COLO668 (cell line): ENCODE results near the gene ELMO1.

Experiments used
- DNase-seq: peaks from one replicate; lab custom pipeline; 2025; ENCODE audit not compliant: unreplicated experiment; lab: John Stamatoyannopoulos, UW

The ELMO1 gene

DNA sequence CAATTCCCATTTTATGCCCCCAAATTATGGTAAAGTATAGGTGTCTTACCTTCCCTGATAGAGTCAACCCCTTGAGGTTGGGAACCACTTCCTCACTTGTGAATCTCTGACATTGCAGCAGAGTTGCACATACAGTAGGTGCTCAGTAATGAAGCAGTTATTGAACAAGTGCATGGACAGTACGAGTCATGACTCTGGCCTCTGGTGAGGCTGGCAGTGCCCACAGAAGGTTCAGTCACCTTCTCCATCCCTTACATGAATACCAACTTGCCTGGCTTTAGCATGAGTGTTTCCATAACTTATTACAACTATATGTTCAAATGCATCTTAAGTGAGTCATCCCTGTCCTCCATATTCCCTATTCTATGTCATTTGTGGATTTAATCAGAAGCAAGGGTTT lies 340.0 kb downstream of the ELMO1 start:
- DNase-seq: no peak

GRCh38 chr7:37107047-37107750 lies 341.5 kb downstream of the ELMO1 start:
- DNase-seq: no peak

- DNase-seq: no peak
Observed at GRCh38 chr7:37105762-37106161, 342.9 kb downstream of the ELMO1 start.

- no peak for DNase-seq
Observed at GRCh38 chr7:37104822-37105518, 343.7 kb downstream of the ELMO1 start.

GRCh38 chr7:37102518-37103137 lies 346.0 kb downstream of the ELMO1 start:
- DNase-seq: no peak

DNA sequence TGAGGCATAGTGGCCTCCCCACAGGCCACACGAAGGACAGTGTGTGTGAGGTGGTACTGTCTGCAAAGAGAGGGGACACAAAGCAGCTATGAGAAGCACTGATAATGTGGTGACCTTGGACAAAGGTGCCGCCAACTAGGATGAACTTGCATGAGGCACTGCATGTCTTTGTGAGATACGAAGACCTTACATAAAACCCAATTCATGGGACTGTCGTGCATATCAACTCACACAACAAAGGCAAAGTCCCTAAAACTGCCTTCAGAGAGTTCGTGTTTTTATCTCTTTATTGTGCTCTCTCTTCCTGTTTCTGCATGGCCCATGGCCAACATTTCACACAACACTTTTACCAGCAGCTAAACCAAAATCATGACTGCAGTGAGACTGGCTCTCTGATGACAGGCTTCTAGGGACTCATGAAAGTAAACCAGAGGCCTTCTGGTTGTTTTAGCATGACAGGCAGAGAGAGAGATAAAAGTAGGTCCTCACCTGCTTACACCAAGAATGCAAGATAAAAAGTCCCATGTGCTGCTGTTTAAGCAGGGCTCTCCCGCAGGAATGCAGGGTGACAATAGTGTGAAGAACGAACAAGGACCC lies 347.8 kb downstream of the ELMO1 start:
- DNase-seq: no peak

DNA sequence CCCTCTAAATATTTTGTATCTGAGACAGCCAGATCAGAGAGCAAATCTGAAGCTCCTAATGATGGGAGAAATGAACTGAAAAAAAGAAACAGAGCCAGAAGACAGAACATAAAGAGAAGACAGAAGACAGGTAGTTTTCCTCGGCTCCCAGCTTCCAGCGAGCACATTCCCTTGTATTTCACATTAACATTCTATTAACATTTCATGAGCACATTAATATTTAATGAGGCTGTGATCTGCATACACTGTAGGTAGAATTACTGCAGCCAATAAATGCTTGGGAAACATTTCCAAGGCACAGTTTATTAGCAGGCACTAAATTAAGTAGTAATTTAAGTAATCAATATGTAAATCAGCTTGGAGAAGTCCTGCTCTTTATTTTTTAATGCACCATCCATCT lies 349.9 kb downstream of the ELMO1 start:
- DNase-seq: no peak

GRCh38 chr7:37097983-37098382 lies 350.7 kb downstream of the ELMO1 start:
- no peak for DNase-seq

DNA sequence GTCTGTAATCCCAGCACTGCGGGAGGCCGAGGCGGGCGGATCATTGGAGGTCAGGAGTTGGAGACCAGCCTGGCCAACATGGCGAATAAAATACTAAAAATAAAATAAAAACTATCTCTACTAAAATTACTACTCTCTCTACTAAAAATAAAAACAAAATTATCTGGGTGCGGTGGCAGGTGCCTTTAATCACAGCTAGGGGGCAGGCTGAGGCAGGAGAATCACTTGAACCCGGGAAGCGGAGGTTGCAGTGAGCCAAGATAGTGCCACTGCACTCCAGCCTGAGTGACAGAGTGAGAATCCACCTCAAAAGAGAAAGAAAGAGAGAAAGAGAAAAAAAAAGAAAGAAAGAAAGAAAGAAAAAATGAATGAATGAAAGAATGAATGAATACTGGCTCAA lies 351.4 kb downstream of the ELMO1 start:
- DNase-seq: no peak

DNA sequence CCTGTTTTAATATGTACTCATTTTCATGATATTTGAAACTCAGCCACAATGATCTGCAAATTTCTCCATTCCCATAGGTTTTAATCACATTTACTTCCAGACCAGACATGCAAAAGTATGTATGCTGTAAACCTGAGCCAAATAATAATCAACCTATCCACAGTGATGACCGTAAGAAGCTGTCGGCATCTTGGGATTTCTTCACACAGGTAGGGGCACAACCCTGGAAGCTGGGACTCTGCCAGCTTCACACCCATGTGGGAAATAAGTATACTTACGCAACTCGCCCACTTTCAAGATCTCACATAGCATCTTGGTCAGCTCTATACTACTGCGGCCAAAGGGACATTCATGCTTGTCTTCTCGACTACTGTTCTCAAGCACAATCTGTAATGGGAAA lies 352.3 kb downstream of the ELMO1 start:
- DNase-seq: no peak

GRCh38 chr7:37095122-37095521 lies 353.5 kb downstream of the ELMO1 start:
- no peak for DNase-seq

DNA sequence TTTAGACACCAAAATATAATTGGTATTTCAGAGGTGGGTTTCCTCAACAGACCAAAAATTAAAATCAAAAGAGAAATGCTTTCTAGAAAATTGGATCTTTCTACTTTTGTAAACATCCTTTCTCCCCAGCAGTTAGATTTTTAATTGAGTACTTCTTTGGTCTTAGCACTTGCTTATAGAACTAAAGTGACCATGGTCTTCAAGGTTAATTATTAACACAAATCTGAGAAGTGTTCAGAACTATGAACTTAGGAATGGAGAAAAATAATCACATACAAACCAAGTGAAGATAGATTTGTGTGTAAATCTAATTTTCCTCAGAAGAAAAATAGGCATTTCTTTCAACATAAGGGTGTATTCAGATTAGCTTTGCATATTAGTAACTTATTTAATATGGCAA lies 355.4 kb downstream of the ELMO1 start:
- no peak for DNase-seq

- DNase-seq: no peak
Observed at GRCh38 chr7:37092548-37092947, 356.1 kb downstream of the ELMO1 start.

DNA sequence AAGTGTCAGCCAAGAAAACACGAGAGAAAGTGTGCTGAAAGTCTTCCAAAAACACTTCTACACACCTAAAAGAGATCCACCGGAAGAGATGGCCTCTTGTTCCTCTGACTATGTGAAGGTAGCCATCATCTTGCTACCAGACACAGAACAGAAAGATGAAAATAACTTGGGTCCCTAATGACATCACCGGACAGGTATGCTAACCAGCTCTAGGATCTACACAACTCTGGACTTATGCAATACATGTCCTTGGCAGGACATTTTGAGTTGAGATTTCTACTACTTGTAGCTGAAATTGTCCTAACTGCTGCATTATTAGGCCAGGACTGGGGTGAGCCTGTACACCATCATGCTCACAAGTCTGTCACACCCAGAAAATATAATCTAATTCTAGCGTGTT lies 358.7 kb downstream of the ELMO1 start:
- DNase-seq: no peak

DNA sequence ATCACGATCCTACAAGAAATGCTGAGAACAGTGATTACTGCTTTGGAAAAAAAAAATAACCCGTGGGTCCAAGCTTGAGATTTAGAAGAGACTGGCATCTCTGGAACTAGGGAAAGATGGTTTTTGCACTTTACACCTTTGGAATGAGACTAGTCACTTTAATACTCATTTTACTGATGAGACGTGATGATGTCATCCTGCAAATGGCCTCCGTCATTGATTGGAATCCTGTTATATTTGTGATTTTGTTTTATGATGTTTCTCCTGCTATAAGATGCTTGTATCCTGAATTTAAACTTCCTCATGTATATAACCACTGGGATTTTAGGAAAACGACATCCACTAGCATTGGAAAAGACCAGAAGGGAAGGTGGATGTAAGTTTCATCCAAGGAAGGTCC lies 363.1 kb downstream of the ELMO1 start:
- DNase-seq: no peak

DNA sequence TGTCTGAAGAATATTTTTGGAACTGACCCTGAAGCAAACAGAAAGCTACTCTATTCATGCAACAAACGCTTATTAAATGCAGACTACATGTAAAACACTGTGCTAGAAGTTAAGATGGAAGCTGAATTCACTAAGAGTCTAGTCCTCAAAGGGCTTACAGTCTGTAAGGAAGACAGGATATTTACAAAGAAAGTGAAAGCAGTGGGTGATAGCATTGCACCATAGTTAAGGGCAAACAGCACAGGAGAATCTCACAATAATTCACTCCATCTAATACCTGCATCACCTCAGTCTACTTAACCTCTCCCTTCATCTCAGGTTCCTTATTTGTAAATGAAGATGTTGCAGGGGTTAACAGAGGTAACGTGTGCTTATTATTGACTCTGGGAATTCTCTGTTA lies 364.4 kb downstream of the ELMO1 start:
- DNase-seq: no peak

- DNase-seq: no peak
Observed at GRCh38 chr7:37083311-37084096, 365.2 kb downstream of the ELMO1 start.

DNA sequence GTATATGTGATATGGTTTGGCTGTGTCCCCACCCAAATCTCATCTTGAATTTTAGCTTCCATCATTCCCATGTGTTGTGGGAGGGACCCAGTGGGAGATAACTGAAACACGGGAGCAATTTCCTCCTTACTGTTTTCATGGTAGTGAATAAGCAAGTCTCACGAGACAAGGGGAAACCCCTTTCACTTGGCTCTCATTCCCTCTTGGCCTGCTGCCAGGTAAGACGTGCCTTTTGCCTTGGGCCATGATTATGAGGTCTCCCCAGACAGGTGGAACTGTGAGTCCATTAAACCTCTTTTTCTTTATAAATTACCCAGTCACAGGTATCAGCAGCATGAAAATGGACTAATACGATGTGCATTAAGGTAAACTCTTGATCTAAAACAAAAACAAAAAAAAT lies 367.2 kb downstream of the ELMO1 start:
- peak; percentile 66 for DNase-seq

GRCh38 chr7:37079420-37079819 lies 369.2 kb downstream of the ELMO1 start:
- no peak for DNase-seq

- DNase-seq: no peak
Observed at GRCh38 chr7:37076668-37077067, 372.0 kb downstream of the ELMO1 start.

- no peak for DNase-seq
Observed at GRCh38 chr7:37074370-37074769, 374.3 kb downstream of the ELMO1 start.
